DMS114 treated with DMSO at 0.1 percent for 48 hours (cell line): Measurements from ENCODE around the gene PF4V1.

Experiments
- DNase-seq: peaks from one replicate; lab custom pipeline; 2025; ENCODE audit not compliant: unreplicated experiment; lab: John Stamatoyannopoulos, UW

The PF4V1 gene

GRCh38 chr4:73902038-73902637 lies 49.0 kb downstream of the PF4V1 start:
- no peak for DNase-seq

- no peak for DNase-seq
Measured at GRCh38 chr4:73902817-73903547, 49.9 kb downstream of the PF4V1 start.
